GM20000 (cell line): Measurements from ENCODE around the gene PCNX3.

Source experiments
- DNase-seq: peaks from one replicate; pipeline ENCODE4 v3.0.0; 2012; ENCODE audit warnings: low spot score
- TF ChIP-seq, protein P1 (sequence below): IDR thresholded peaks from 2 replicates; pipeline ENCODE4 v1.5.1; 2012; ENCODE audit warnings: mild to moderate bottlenecking, control low read depth; ENCODE audit errors: extremely low read depth, missing control alignments

Gene PCNX3

DNA sequence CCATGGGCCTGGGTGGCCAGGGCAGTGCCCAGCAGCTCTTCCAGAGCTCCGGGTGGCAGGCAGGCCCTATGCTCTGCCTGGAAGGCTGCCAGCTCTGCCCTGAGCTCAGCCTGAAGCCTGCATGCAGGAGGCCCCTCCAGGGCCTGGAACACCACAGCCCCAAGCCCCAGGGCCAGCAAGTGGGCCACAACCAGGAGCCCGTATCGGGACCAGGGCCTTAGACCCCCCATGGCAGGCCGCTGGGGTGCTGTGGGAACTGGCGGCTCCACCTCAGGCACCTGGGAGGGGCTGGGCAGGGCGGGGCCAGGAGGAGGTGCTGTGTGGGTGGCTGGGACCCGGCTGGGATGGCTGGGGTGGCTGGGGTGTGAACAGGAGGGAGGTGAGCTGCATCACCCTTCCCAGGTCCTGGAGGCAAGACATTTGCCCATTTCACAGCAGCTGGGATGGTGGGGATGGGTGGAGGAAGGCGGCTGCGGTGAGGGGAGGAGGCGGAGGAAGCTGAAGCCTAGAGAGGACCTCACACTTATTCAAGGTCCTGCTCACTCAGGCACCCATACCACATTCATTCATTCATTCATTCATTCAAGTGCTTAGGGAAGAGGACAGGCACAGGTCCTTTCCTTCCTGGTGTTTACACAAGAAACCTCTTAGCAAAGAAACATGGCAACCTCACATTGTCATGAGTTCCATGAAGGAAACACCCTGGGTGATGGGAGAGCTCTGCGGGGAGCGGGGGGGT lies 19.9 kb upstream of the PCNX3 start, which contains the start of gene KCNK7:
Gene KCNK7, minus strand, starts transcription at position 258 of the 739 bp plus-strand sequence. Its CDS starts 28 bp downstream, at position 230.
- no peak for DNase-seq
- TF ChIP-seq, protein P1, sequence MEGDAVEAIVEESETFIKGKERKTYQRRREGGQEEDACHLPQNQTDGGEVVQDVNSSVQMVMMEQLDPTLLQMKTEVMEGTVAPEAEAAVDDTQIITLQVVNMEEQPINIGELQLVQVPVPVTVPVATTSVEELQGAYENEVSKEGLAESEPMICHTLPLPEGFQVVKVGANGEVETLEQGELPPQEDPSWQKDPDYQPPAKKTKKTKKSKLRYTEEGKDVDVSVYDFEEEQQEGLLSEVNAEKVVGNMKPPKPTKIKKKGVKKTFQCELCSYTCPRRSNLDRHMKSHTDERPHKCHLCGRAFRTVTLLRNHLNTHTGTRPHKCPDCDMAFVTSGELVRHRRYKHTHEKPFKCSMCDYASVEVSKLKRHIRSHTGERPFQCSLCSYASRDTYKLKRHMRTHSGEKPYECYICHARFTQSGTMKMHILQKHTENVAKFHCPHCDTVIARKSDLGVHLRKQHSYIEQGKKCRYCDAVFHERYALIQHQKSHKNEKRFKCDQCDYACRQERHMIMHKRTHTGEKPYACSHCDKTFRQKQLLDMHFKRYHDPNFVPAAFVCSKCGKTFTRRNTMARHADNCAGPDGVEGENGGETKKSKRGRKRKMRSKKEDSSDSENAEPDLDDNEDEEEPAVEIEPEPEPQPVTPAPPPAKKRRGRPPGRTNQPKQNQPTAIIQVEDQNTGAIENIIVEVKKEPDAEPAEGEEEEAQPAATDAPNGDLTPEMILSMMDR, result no peak

DNA sequence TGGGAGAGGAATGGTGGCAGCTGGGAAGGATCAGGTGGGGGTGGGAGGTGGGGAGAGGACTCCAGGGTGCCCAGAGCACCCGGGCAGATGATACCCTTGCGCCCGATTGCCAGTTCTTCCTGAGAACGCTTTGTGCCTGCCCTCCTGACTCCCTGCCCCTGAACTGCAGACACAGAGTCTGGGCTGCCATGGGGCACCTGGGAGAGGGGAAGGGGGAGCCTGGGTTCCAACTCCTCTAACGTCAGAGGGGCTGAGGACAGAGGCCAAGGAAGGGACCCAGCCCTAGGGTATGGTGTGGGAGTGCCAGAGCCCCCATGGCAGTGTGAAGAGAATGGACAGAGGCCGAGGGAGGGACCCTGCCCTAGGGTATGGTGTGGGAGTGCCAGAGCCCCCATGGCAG lies 19.1 kb upstream of the PCNX3 start:
- TF ChIP-seq, protein P1, result no peak
- no peak for DNase-seq

DNA sequence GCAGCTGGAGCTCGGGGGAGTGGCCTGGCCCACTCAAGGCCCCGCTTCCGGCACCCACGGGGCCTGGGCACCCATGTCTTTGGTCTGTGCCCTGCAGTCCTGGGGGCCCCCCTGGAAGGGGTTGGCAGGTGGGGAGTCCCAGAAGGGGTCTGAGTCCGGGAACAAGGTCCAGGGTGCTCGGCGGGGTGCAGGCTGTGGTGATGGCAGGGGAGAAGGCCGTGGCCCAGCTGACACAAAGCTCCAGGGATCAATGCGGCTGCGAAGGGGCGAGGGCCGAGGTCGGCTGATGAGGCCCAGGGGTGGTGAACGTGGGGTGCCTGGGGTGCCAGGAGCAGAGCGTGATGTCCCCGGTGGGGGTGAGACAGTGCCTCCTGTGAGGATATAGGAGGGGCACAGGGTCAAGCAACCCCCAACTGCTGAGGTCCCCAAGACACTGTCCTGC lies 17.3 kb upstream of the PCNX3 start:
- TF ChIP-seq, protein P1, result no peak
- DNase-seq, result no peak

DNA sequence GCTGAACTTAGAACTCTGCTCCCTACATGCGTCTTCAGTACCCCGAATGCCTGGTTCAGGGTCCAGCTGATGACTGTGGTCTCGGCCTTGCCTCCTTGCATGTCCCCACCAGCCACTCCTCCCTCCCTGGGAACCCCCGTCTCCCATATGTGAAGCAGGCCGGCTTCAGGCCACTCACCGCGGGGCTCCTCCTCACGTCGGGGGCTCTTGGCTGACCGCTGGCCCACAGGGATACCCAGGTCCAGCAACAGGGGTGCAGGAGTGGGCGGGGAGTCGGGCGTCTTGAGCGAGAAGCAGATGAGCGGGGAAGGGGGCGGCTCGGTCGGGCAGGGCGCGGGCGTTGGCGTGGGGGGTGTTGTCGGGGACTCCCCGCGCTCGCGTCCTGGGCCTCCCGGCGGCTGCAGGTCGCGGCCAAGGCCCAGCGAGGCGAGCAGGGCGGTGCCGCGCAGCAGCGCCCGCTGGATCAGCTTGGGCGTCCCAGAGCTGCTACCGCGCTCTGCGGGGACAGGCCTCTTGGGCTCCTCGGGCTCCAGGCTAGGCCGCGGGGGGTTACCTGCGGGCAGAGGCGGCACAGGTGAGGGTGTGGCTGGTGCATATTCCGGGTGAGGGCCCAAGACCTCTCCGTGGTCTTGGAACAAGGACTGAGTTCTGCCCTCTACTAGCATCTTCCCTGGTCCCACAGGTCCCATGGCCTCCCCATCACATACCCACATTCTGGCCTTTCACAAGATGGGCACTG lies 16.2 kb upstream of the PCNX3 start:
- TF ChIP-seq, protein P1, result no peak
- DNase-seq, result no peak

GRCh38 chr11:65599955-65600246 lies 15.7 kb upstream of the PCNX3 start:
- no peak for DNase-seq
- TF ChIP-seq, protein P1, result no peak

GRCh38 chr11:65604258-65604657 lies 11.3 kb upstream of the PCNX3 start:
- DNase-seq, result no peak
- TF ChIP-seq, protein P1, result no peak

DNA sequence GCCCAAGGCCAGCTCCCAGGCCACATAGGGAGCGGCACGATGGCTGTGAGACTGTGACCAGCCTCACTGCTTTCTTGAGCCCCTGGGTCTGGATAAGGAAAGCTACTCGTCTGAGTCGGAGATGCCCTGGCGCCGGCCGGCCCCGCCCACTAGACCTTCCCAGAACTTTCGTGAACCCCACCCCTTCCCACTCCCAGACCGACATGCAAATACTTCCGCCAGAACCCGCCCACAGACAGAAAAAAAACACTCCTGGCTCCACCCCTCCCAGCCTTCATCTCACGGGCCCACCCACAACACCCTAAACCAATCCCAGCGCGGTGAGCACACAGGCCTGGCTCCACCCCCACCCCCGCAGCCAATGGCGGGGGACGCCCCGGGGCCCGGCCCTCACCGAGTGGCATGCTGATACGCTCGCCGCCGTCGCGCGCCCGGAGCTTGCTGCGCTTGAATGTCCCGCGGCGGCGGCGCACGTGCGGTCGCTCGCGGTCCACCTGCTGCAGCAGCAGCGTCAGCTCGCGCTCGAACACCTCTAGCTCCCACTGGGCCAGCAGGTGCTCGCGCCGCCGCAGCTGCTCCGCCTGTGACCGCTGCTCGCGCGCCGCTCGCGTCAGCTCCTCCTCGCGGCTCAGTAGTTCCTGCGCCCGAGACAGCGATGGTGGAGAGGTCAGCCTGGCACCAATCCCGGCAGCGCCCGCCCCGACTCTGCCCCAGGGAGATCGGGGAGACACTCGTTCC lies 8.5 kb upstream of the PCNX3 start:
- TF ChIP-seq, protein P1, result no peak
- DNase-seq, result peak; percentile 22
